Activated CD4-positive, alpha-beta T cell treated with anti-CD3 and anti-CD28 coated beads, Interleukin-2, amount 50 U/mL, for 24 hours (primary cell): ENCODE results near the gene KRTAP5-4.
"Not testable (repeated sequence)": the region's sequence is repeated elsewhere in the genome, so short reads cannot be mapped to it uniquely, and the experiment has no call there.

Experiments
- DNase-seq, 2 donors: peaks; one replicate each; pipeline ENCODE4 v3.0.0-alpha.2; 2020; ENCODE audit warnings: low read depth in 1 of 2, low spot score in 1 of 2

Gene KRTAP5-4

DNA sequence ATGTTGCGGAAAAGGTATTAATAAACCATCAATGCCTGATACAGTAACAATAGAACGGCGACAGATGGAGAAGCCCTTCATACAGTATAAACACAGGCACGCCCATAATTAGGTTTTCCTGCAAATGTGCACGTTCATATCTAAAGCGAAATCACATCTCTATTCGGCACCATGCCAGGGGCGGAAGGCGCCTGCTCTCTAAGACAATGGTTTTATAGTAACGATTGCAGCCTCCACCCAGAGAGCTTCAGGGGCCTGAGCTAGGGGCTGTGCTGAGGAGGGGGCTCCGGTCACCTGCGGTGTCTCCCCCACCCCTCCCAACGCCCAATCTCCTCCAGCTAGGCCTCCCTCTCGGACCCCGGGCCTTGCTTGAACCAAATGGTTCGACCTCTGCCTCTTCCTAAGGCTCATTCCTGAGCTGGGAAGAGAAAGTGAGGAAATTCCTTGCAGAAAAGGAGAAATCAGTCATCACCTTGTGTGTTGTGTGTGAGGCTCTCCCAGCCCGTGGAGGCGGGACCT, 17.2 kb upstream of the KRTAP5-4 start:
- no peak for DNase-seq

DNA sequence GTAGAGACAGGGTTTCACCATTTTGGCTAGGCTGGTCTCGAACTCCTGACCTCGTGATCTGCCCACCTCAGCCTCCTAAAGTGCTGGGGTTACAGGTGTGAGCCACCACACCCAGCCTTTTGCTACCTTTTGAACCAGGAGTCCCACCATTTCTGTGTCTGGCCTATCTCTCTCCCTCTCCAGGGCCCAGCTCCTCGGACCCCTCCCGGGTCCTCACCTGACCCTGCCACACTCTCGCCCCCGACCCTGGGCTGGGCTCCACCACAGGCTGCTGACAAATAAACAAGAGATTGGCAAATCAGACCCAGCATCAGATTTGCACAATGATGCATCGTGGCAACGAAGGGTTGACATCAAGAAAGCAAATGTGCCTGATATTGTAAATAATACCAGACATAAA, 16.4 kb upstream of the KRTAP5-4 start:
- DNase-seq: no peak

DNA sequence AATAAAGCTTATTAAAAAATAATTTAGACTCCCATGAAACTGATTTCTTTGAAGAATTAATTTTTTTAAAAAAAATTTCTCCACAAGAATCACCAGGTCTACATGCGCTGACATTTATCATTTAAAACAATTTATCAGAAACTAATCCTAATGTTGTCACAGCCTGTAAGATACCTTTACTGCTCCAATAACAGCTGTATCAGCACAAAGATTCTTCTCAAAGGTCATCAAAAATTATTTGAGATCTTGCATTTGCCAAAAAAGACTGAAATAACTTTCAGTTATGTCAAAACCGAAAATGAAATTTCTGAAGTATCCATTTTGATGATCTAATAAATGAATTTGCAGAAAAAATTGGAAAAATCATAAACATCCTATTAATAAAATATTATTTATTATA, 15.7 kb upstream of the KRTAP5-4 start:
- no peak for DNase-seq

DNA sequence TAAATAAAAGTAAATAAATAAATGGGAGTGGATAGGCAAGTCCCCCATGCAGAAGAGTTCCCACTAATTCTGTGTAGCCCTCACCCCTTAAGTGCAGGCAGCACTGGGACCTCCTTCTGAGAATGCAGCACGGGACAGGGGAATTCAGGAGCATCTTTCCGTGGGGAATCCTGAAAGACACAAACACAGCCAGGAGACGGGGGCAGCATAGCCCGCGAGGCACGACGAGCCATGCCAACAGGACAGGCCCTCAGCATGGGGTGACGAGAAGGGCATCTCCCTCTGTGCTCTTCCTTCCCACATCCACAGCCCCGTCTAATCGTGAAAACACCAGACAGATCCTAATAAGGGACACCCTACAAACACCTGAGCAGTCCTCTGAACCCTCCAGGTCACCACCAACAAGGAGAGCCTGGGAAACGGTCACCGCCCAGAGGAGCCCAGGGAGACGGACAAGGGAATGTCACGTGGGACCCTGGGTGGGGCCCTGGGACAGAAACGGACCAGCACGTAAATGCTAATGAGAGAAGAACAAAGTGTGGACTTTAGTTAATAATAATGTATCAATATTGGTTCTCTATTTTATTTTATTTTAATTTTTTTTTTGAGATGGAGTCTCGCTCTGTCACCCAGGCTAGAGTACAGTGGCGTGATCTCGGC, 14.5 kb upstream of the KRTAP5-4 start:
- no peak for DNase-seq

DNA sequence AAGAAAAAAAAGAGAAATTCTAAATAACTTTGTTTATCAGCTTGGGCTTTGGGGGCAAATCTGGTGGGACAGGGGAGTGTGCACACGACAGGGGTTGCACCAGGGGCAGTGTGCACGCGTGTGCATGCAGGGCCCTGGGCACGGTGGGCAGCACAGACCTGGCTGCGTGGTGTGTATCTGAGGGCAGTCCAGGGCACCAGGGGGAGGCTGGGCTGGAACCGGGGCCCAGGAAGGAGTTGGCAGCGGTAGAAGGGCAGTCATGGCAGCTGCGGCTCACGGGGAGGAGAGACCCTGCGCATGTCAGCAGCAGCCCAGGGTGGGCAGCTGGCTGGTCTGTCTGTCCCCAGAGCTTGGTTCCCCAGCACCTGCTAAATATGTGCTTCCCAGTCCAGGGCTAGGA, 11.9 kb upstream of the KRTAP5-4 start:
- DNase-seq: no peak

DNA sequence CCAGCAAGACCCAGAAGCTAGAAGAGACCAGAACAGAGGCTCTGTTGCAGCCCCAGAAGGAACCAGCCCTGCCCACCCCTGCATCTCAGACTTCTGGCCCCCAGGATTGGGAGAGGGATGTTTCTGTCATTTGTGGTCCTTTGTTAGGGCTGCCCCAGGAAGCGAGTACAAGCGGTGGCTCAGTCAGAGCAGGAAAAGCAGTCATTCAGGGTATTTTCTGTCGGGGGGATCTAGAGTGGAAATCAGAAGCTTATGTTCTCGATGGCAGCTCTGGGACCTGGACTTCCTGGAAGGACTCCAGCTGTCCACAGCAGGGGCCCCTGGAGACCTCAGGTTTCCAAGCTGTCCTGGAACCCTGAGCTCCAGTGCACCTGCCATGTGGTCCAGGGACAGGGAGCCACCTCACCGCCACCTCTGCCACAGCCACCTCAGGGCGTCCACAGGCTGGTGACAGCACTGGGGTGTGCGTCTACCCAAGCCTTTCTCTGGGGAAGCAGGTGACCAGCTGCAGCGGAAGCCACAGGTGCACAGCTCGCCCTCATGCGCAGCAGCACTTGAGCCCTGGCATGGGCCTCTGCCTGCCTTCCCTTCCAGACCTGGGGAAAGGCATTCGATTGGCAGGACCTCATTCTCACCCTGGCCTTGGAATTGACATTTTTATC, 10.2 kb upstream of the KRTAP5-4 start:
- DNase-seq: no peak

DNA sequence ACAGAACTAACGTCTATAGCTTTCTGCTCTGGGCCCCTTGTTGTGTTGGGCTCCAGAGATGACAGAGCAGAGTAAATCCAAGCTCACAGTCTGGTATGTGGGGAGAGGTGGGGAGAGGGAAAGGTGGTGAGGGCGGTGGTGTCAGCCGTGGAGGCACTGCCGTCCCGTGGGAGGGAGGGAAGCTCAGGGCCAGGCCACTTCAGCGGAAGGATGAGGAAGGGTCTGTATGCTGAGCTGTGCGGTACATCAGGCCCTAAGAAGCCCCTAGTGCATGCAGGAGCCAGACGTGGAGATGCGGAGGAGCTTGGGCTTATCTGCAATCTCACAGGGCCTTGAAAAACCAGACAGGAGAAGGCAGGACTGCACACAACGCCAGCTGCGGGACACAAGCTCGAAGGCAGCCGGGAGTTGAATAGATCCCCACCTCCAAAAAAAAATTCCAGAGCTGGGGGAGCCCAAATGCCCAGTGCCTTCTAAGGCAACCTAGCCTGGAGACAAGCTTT, 9.2 kb upstream of the KRTAP5-4 start:
- no peak for DNase-seq

DNA sequence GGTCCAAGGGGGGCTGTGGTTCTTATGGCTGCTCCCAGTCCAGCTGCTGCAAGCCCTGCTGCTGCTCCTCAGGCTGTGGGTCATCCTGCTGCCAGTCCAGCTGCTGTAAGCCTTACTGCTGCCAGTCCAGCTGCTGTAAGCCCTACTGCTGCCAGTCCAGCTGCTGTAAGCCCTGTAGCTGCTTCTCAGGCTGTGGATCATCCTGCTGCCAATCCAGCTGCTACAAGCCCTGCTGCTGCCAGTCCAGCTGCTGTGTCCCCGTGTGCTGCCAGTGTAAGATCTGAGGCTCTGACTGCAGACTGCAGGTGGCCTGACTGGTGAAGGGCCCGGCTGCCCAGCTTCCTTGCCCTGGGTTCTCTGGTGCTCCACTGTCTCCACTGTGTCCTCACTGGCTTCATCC, 8.3 kb upstream of the KRTAP5-4 start:
- no peak for DNase-seq

DNA sequence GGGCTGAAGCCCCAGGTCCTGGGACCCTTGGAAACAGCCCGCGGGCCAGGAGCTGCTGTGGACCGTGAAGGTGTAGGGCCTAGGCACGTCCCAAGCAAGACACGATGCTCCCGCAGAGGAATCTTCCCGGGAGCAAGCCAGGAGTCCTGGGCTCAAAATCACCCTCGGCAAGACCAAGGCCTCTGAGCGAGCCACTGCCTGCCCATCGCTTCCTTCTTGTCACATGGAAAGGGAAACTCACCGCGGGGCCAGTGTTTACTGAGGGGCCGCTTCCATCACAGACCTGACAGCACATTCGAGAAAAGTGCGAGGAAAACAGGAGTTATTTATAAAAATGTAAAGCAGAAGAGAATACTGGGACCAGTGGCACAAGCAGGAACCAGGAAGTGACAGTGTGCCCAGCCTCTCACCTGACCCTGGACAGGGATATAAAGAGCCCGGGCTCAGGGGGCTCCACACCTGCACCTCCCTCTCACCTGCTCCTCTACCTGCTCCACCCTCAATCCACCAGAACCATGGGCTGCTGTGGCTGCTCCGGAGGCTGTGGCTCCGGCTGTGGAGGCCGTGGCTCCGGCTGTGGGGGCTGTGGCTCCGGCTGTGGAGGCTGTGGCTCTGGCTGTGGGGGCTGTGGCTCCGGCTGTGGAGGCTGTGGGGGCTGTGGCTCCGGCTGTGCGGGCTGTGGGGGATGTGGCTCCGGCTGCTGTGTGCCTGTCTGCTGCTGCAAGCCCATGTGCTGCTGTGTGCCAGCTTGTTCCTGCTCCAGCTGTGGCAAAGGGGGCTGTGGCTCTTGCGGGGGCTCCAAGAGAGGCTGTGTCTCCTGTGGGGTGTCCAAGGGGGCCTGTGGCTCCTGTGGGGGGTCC, 7.6 kb upstream of the KRTAP5-4 start, which contains the start of gene KRTAP5-5:
KRTAP5-5 (plus strand) TSS at position 450 of the 860 bp plus-strand sequence; CDS start at position 516, 66 bp downstream.
- no peak for DNase-seq

DNA sequence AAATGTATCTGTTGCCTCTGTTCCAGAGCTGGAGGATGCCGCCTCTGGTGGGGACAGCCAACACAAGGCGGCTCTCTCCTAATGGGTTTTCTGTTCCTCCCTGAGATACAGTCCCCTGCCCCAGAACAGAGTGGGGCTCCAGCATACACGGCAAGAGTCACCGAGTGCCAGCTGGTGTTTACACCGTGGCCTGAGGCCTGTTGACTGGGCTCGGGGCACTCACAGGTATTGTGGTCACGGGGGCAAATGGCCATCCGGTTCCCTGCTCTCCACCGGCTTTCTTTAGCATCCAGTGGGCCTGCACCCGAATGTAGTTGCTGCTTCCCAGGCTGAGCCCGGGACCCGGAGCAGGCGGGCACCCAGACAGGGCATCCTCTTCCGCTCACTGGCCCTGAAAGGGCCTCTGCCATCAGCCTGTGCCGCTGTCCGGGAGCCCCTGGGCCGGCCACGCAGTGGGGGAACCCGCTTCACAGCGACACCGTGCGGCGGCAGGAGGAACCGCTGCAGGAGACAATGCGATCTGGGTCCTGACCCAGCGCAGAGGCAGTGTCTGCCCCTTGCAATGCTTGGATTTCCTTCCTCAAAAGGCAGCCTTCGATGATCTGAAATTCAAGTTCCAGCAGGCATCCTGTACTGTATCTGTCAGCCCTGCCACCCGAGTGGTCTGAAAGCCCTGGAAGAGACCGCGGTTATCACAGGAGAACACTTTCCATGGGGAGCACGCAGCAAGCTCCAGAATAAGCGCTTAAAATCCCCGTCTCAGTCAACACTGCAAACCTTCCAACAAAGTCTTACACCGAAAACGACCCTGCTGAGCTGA, 6.8 kb upstream of the KRTAP5-4 start:
- DNase-seq: peak; percentile 30 to 41

DNA sequence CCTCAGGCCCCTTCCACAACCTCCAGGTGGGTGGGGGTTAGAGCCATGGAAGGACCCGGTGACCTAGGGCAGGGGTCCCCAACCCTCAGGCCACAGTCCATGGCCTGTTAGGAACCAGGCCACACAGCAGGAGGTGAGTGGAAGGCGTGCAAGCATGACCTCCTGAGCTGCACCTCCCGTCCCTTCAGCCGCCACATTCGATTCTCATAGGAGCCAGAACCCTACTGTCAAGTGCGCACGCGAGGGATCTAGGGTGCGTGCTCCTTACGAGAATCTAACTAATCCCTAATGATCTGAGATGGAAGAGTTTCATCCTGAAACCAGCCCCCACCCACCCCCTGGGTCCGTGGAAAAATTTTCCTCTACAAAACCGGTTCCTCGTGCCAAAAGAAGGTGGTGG, 3.6 kb upstream of the KRTAP5-4 start:
- DNase-seq: no peak

DNA sequence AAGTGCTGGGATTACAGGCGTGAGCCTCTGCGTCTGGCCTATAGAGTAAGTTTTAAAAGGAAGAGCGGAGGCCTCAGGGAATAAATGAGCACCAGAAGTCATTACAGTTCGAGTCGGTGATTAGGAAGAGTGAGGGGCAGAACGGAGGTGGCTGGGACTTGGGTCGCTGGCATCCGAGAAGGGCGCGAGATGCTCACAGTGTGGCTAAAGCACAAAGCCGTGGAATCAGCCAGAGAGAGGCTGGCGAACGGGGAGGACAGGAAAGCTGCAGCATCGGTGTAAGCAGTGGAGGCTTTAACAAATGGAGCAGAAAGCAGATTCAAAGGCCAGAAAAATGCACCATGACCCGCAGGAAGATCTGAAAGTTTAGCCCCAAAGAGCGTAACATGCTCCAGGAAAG, 2.7 kb upstream of the KRTAP5-4 start:
- DNase-seq: no peak

DNA sequence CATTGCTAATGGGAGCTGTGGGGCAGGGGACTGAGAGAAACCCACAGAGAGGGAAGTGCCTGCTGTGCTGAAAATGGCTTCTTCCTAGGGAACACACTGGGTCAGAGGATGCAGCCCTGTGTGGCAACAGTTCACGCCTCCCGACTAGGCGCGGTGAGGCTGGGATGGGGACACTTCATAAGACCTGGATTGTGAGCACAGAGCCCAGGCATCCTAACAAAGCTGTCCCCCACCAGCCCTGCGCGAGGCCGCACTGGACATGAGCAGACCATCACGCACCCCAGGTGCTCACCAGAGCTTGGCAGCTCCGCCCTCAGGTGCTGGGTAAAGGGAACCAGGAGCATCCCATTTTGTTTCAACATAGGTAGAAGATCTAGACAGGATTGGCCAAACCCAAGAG, 1.8 kb upstream of the KRTAP5-4 start:
- no peak for DNase-seq

DNA sequence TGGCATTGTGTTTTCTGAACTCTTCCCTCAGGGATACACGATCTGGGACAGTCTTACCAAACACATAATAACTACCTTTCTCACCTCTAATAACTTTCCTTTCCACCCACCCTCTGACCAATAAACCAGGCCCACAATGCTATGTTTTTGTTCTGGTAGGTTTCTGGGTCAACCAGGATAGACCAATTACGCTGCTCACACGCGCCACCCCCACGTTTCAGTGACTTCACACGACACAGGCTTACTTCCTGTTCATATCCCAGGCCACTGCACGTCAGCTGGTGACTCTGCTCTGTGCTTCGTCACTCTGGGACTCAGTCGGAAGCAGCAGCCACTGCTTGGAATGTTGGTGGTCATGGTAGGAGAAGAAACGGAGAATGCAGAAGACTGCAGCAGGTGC, 2.5 kb downstream of the KRTAP5-4 start:
- DNase-seq: no peak

DNA sequence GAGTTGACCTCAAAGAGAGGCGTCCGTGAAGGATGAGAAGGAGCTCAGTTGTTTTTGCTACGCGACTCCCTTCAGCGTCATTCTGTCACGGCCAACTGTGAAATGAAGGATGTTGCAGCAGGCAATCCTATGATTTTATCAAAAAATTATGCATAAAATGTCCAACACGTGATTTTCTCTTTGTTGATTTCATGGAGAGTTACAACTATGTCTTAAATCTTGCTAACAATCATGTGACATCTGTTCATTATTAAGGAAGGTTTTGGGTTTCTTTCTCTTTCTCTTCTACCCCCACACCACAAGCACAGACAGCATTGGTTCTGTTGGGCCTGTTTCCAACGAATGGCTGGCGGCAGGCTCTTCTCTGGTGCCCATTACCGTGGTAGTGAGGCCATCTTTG, 3.7 kb downstream of the KRTAP5-4 start:
- DNase-seq: no peak

DNA sequence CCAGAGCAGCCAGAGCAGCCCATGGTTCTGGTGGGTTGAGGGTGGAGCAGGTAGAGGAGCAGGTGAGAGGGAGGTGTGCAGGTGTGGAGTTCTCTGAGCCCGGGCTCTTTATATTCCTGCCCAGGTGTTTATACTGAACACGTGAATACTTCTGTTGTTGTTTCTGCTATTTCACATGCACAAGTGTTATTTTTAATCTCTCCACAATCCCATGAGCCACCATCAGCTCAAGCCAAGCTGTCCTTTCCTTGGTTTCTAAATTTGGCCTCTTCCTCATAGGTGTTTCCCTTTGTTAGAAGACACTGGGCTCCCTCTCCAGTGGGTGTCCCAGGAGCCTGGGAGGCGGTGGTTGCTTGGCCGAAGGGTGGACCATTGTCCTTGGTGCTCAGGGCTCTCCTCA, 13.6 kb downstream of the KRTAP5-4 start, which contains the start of gene KRTAP5-3:
KRTAP5-3 (minus strand) TSS at position 101 of the 400 bp plus-strand sequence; CDS start at position 23, 78 bp downstream.
- DNase-seq: no peak

DNA sequence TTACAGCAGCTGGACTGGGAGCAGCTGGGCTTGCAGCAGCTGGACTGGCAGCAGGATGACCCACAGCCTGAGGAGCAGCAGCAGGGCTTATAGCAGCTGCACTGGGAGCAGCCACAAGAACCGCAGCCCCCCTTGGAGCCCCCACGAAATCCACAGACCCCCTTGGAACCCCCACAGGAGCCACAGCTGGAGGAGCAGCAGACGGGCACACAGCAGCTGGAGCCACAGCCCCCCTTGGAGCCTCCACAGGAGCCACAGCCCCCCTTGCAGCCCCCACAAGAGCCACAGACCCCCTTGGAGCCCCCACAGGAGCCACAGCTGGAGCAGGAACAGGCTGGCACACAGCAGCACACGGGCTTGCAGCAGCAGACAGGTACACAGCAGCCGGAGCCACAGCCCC, 14.0 kb downstream of the KRTAP5-4 start:
- DNase-seq: not testable (repeated sequence)

DNA sequence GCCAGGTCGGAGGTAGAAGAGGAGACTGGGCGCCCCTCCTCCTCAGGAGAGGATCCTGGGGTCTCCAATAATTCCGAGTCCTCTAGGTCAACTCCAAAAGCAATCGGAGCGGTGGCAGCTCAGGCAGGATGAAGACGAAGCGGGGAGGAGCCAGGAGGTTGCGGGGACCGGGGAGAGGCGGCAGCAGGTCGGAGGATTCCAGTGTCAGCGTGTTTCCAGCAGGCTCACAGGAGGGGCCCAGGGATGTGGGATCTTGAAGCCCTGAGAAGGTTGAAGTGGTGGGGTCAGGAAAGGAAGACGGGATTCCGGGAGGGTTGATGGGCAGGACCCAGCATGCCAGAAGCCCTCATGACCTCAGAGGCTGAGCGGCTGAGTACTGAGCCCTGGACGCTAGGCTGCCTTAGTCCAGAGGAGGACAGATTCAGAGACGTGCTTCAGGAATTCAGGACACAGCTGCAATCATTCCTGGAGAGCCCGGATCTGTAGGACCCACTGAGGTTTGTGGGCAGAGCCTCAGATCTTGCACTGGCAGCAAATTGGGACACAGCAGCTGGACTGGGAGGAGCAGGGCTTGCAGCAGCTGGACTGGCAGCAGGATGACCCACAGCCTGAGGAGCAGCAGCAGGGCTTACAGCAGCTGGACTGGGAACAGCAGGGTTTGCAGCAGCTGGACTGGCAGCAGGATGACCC, 14.6 kb downstream of the KRTAP5-4 start:
- DNase-seq: not testable (repeated sequence)

DNA sequence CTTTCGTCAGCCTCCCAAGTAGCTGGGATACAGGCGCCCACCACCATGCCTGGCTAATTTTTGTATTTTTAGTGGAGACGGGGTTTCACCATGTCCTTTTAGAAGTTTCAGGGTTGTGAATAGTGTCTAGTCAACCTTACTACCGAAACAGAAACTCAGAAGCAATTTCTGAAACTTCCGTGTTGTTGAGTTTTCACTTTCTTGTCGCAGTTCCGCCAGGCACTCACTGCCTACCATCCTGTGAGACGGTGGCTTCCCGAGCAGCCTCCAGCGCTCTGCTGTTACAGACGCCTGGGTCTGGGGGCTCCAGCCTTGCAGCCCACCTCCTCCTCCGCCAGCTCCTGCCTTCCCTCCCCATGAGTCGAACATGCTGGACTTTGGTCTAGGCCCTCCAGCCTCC, 16.0 kb downstream of the KRTAP5-4 start:
- not testable (repeated sequence) for DNase-seq

DNA sequence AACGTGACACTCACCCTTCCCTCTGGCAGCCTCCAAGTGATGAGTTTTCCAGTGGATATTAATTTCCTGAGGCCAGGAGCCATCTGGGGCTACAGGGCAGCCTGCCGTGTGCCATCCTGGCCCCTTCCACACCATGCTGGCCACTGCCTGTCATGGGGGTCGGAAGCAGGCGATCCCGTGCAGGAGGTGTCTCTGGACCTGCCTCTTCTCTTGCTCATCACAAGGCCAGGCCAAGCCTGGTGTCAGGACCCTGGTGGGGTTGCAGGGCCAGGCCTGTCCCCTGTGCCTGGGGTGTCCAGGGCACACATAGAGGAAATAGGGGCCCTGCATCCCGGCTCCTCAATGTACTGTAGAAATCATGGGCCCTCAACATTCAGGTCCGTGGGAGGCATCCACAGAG, 17.2 kb downstream of the KRTAP5-4 start:
- DNase-seq: no peak
